Neural crest cell (in vitro differentiated cells): ENCODE measurements around the gene PRKD2. TPM values are rescaled to one million over a fixed set of nuclear protein-coding genes. Genes with fewer than 3 reads are reported as not detected.
"Not testable (repeated sequence)": the region's sequence is repeated elsewhere in the genome, so short reads cannot be mapped to it uniquely, and the experiment has no call there.

Source experiments
- DNase-seq: peaks from one replicate; pipeline ENCODE4 v3.0.0; 2021; ENCODE audit warnings: low read depth, mixed read lengths, low spot score
- H3K27ac Mint-ChIP-seq: one replicate; pipeline ENCODE4 v1.8.0; 2021; ENCODE audit warnings: mild to moderate bottlenecking, mixed read lengths; ENCODE audit not compliant: unreplicated experiment
- H3K27me3 Mint-ChIP-seq: 2 replicates; pipeline ENCODE4 v1.8.0; 2021; ENCODE audit warnings: low read depth, mild to moderate bottlenecking, mixed read lengths
- H3K36me3 Mint-ChIP-seq: 2 replicates; pipeline ENCODE4 v1.8.0; 2021; ENCODE audit warnings: low read depth, mild to moderate bottlenecking, mixed read lengths
- H3K4me1 Mint-ChIP-seq: 2 replicates; pipeline ENCODE4 v1.8.0; 2021; ENCODE audit warnings: mixed read lengths
- H3K4me3 Mint-ChIP-seq: one replicate; pipeline ENCODE4 v1.8.0; 2021; ENCODE audit warnings: mild to moderate bottlenecking, mixed read lengths
- H3K9me3 Mint-ChIP-seq: 2 replicates; pipeline ENCODE4 v1.8.0; 2021; ENCODE audit warnings: mixed read lengths
- CTCF ChIP-seq: fragments of 200-600 bp; sonication (generic); conservative IDR thresholded peaks from 2 replicates; pipeline ENCODE4 v1.5.0; 2021; ENCODE audit warnings: antibody characterized with exemption, mild to moderate bottlenecking
- long read RNA-seq: library from polyadenylated mRNA; unstranded; transcript quantifications from one replicate; pipeline ENCODE4 v2.0.0, GENCODE V29; 2020
- total RNA-seq: library from RNA; stranded (reverse); gene quantifications from 2 replicates; pipeline ENCODE4 v1.2.1, GENCODE V29; 2021

Gene PRKD2
- total RNA-seq, result 55.5 and 57.2 TPM in 2 replicates
- long read RNA-seq, partial matches to known transcripts, result 3 of 6 reads
- long read RNA-seq, other reads (novel, unspliced or antisense), result 2 of 6 reads

- DNase-seq, result peak; percentile 92
- peaks cover 2% of the 10 kb centered on the region for H3K36me3 Mint-ChIP-seq
- peak within 1 kb of the TSS; percentile 91 for H3K27ac Mint-ChIP-seq
- H3K4me1 Mint-ChIP-seq, result peaks cover 40% of the 10 kb centered on the region
- no peak for TF ChIP-seq CTCF
- peak within 1 kb of the TSS; percentile 96 for H3K4me3 Mint-ChIP-seq
- H3K9me3 Mint-ChIP-seq, result no peaks in the 10 kb centered on the region
- H3K27me3 Mint-ChIP-seq, result peaks cover 2% of the 10 kb centered on the region
Observed at GRCh38 chr19:46717034-46717715, at the start of gene PRKD2. Gene PRKD2 (minus strand): TSS chr19:46717114. CDS start chr19:46716370, 744 bp downstream.

DNA sequence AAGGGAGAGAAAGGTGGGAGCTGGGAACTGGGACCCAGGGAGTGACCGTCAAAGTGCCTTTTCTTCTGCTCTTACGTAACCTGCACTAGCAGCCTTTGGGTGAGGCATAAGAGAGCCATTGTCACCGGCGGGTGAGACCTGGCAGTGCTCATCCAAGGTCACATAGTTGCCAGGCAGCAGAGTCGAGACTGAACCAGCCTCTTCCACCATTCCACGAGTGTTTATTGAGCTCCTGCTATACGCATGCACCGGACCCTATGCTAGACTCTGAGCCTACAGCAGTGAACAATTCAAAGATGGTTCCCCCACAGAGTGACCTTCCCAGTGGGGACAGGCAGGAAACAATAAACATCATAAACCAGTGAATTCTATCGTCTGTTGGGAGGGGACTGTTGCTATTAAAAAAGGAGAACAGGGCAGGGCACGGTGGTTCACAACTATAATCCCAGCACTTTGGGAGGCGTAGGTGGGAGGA lies 47.9 kb upstream of the PRKD2 start:
- Mint-ChIP-seq H3K36me3 (no peaks in the 10 kb centered on the region), H3K9me3 (no peaks in the 10 kb centered on the region), H3K4me1 (peaks cover 13% of the 10 kb centered on the region), H3K4me3 (no peak overlapping the region), H3K27me3 (no peaks in the 10 kb centered on the region), H3K27ac (no peak overlapping the region)
- no peak for TF ChIP-seq CTCF
- no peak for DNase-seq

GRCh38 chr19:46762245-46762890 lies 45.5 kb upstream of the PRKD2 start:
- Mint-ChIP-seq H3K9me3 (no peaks in the 10 kb centered on the region), H3K27ac (no peak overlapping the region), H3K4me1 (peaks cover 7% of the 10 kb centered on the region), H3K4me3 (no peak overlapping the region), H3K27me3 (no peaks in the 10 kb centered on the region), H3K36me3 (no peaks in the 10 kb centered on the region)
- DNase-seq, result no peak
- TF ChIP-seq CTCF, result no peak

DNA sequence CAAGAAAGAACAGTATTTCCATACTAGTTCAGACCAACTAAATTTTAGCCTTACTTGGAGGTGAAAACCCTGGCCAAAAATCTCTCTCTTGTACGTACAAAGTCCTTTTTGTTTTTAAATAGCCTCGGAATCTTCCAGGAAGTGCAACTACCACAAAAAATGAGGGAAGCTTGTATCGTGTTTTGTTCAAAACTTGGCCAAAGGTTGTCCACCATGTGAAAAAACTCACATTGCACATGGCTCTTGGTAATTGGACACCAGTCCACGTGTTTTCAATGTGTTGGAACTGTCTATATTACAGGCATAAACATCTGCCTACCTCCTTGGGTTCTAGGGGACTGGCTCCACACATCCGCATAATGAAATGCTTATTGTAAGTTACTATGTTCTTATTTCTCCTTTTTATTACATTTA lies 44.5 kb upstream of the PRKD2 start:
- Mint-ChIP-seq H3K36me3 (no peaks in the 10 kb centered on the region), H3K27me3 (no peaks in the 10 kb centered on the region), H3K9me3 (no peaks in the 10 kb centered on the region), H3K27ac (no peak overlapping the region), H3K4me3 (no peak overlapping the region), H3K4me1 (peaks cover 4% of the 10 kb centered on the region)
- no peak for DNase-seq
- TF ChIP-seq CTCF, result no peak

- H3K27ac Mint-ChIP-seq, DNase-seq, H3K27me3 Mint-ChIP-seq, H3K4me3 Mint-ChIP-seq, H3K9me3 Mint-ChIP-seq, H3K36me3 Mint-ChIP-seq, H3K4me1 Mint-ChIP-seq: not testable (repeated sequence)
Observed at GRCh38 chr19:46760897-46761296, 44.0 kb upstream of the PRKD2 start.

DNA sequence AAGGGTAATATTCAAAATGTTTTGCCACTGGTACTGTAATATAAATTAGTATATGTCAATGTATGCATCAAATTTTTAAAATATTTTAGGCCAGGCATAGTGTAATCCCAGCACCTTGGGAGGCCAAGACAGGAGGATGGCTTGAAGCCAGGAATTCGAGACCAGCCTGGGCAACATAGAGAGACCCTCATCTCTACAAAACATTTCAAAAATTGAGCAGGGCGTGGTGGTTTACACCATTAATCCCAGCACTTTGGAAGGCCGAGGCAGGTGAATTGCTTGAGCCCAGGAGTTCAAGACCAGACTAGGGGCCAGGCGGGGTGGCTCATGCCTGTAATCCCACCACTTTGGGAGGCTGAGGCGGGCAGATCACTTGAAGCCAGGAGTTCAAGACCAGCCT lies 43.4 kb upstream of the PRKD2 start:
- no peak for DNase-seq
- Mint-ChIP-seq H3K36me3 (no peaks in the 10 kb centered on the region), H3K4me1 (peaks cover 4% of the 10 kb centered on the region), H3K27ac (no peak overlapping the region), H3K27me3 (no peaks in the 10 kb centered on the region), H3K9me3 (no peaks in the 10 kb centered on the region), H3K4me3 (no peak overlapping the region)
- no peak for TF ChIP-seq CTCF
